HepG2 (cell line): ENCODE measurements around the gene NCOA5. TPM values are rescaled to one million over a fixed set of nuclear protein-coding genes. Genes with fewer than 3 reads are reported as not detected.

Source experiments
- FOXM1 ChIP-seq: sonication (generic); formaldehyde crosslinking; IDR thresholded peaks from 2 replicates; pipeline ENCODE4 v1.5.0; 2020; ENCODE audit warnings: missing genetic modification reagents
- SIN3A ChIP-seq: IDR thresholded peaks from 2 replicates; pipeline ENCODE4 v1.6.1; 2011; ENCODE audit warnings: low read depth, mild to moderate bottlenecking, control low read depth, low read length, borderline replicate concordance
- TRAFD1 ChIP-seq: sonication (generic); formaldehyde crosslinking; IDR thresholded peaks from 2 replicates; pipeline ENCODE4 v1.5.1; 2020; ENCODE audit warnings: missing genetic modification reagents, mild to moderate bottlenecking, borderline replicate concordance
- ZFP36 ChIP-seq: fragments of 150-350 bp; IDR thresholded peaks from 2 replicates; pipeline ENCODE4 v1.6.1; 2018; ENCODE audit warnings: borderline replicate concordance, low read length, low read depth; ENCODE audit not compliant: partially characterized antibody
- ZNF407 ChIP-seq: sonication (generic); formaldehyde crosslinking; IDR thresholded peaks from one replicate; pipeline ENCODE4 v1.5.1; 2020; ENCODE audit warnings: mild to moderate bottlenecking, missing genetic modification reagents; ENCODE audit errors: not compliant biosample characterization
- ZNF615 ChIP-seq: sonication (generic); formaldehyde crosslinking; IDR thresholded peaks from 2 replicates; pipeline ENCODE4 v1.5.0; 2020; ENCODE audit warnings: mild to moderate bottlenecking, missing genetic modification reagents, borderline replicate concordance
- ZNF770 ChIP-seq: sonication (generic); formaldehyde crosslinking; IDR thresholded peaks from 2 replicates; pipeline ENCODE4 v1.5.0; 2020; ENCODE audit warnings: mild to moderate bottlenecking, missing genetic modification reagents
- ZSCAN20 ChIP-seq: sonication (generic); formaldehyde crosslinking; IDR thresholded peaks from 2 replicates; pipeline ENCODE4 v1.4.0; 2020; ENCODE audit warnings: missing genetic modification reagents, mild to moderate bottlenecking, borderline replicate concordance
- polyA plus RNA-seq, 8 experiments: library from polyadenylated mRNA; depleted of rRNA in 3 of 8; stranded (reverse) in 7 of 8; unstranded in 1 of 8; fragments of >200 nt; fragmentation: Illumina TruSeq in 4 of 8; extraction: Trizol in 4 of 8; gene quantifications; 2 replicates each; pipeline versions ENCODE4 v1.2.1 to v1.2.3, GENCODE V29; 2011 to 2016; ENCODE audit warnings: low read depth in 4 of 8, missing spikeins in 1 of 8, mixed read lengths in 1 of 8; ENCODE audit not compliant: insufficient read depth in 1 of 8
- total RNA-seq, 5 experiments: library from RNA; depleted of rRNA; stranded (reverse); fragments of >200 nt; fragmentation: Illumina TruSeq; extraction: Trizol; gene quantifications; 2 replicates each; pipeline ENCODE4 v1.2.3, GENCODE V29; 2016; ENCODE audit warnings: low read depth in 1 of 5
- TF ChIP-seq, protein P1 (sequence below): sonication (generic); formaldehyde crosslinking; IDR thresholded peaks from 2 replicates; pipeline ENCODE4 v1.8.1; 2022; ENCODE audit warnings: mild to moderate bottlenecking, missing genetic modification reagents
- TF ChIP-seq, protein P2 (sequence below): IDR thresholded peaks from 2 replicates; pipeline ENCODE4 v1.6.1; 2012; ENCODE audit warnings: inconsistent platforms

The NCOA5 gene
- total and polyA plus RNA-seq, 2 of the 13 experiments (the other 11 are each of a cell fraction or from before 2014, with no cell fraction given) = 16.5 to 28.4 TPM

- TF ChIP-seq ZFP36 (no peak), ZSCAN20 (CRISPR knock-in tag) (no peak), SIN3A (no peak), FOXM1 (CRISPR knock-in tag) (no peak), TRAFD1 (CRISPR knock-in tag) (no peak; the same call in 1 of the 2 replicates), ZNF407 (CRISPR knock-in tag) (peak; percentile 67), ZNF615 (no peak), ZNF770 (no peak)
- TF ChIP-seq, protein P1, sequence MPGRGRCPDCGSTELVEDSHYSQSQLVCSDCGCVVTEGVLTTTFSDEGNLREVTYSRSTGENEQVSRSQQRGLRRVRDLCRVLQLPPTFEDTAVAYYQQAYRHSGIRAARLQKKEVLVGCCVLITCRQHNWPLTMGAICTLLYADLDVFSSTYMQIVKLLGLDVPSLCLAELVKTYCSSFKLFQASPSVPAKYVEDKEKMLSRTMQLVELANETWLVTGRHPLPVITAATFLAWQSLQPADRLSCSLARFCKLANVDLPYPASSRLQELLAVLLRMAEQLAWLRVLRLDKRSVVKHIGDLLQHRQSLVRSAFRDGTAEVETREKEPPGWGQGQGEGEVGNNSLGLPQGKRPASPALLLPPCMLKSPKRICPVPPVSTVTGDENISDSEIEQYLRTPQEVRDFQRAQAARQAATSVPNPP (CRISPR knock-in tag) = no peak
- TF ChIP-seq, protein P2, sequence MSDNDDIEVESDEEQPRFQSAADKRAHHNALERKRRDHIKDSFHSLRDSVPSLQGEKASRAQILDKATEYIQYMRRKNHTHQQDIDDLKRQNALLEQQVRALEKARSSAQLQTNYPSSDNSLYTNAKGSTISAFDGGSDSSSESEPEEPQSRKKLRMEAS = peak; percentile 18
These were observed 68.1 kb downstream of the NCOA5 start (continued) for GRCh38 chr20:46021361-46022359.
